HG03354 (cell line): ENCODE data around the gene PPP5C.

Source experiments
- ATAC-seq: cut with Tn5 transposase; IDR thresholded peaks from one replicate; pipeline ENCODE4 v1.9.1; 2021; ENCODE audit warnings: mild to moderate bottlenecking; ENCODE audit not compliant: unreplicated experiment, poor library complexity, severe bottlenecking

PPP5C gene

GRCh38 chr19:46381346-46381745 lies 34.5 kb downstream of the PPP5C start:
- ATAC-seq, result no peak

- no peak for ATAC-seq
Observed at GRCh38 chr19:46381756-46382345, 35.0 kb downstream of the PPP5C start.

- no peak for ATAC-seq
Observed at GRCh38 chr19:46383171-46383815, 36.4 kb downstream of the PPP5C start.

GRCh38 chr19:46383846-46384245 lies 37.0 kb downstream of the PPP5C start:
- no peak for ATAC-seq

GRCh38 chr19:46384396-46384795 lies 37.5 kb downstream of the PPP5C start:
- no peak for ATAC-seq

GRCh38 chr19:46385636-46386035 lies 38.7 kb downstream of the PPP5C start:
- no peak for ATAC-seq

- ATAC-seq, result no peak
Observed at GRCh38 chr19:46386151-46386550, 39.3 kb downstream of the PPP5C start.

GRCh38 chr19:46386996-46387712 lies 40.3 kb downstream of the PPP5C start:
- ATAC-seq, result no peak

GRCh38 chr19:46387713-46388130 lies 40.8 kb downstream of the PPP5C start:
- no peak for ATAC-seq

GRCh38 chr19:46388311-46389095 lies 41.6 kb downstream of the PPP5C start:
- ATAC-seq, result no peak

GRCh38 chr19:46390121-46390858 lies 43.4 kb downstream of the PPP5C start:
- no peak for ATAC-seq

GRCh38 chr19:46390866-46391265 lies 44.0 kb downstream of the PPP5C start:
- ATAC-seq, result no peak

GRCh38 chr19:46391296-46392251 lies 44.7 kb downstream of the PPP5C start:
- ATAC-seq, result no peak

GRCh38 chr19:46392252-46392801 lies 45.4 kb downstream of the PPP5C start:
- ATAC-seq, result no peak

- ATAC-seq, result no peak
Observed at GRCh38 chr19:46392837-46393236, 46.0 kb downstream of the PPP5C start.

- no peak for ATAC-seq
Observed at GRCh38 chr19:46393456-46394401, 46.8 kb downstream of the PPP5C start.

GRCh38 chr19:46394402-46394797 lies 47.5 kb downstream of the PPP5C start:
- no peak for ATAC-seq
